Inflammatory macrophage (primary cell): ENCODE results near the gene LRRFIP2.
"Not testable (repeated sequence)": the region's sequence is repeated elsewhere in the genome, so short reads cannot be mapped to it uniquely, and the experiment has no call there.

Experiments used
- DNase-seq, 2 donors: peaks; one replicate each; pipeline ENCODE4 v3.0.0-alpha.2; 2020 to 2022

Gene LRRFIP2

DNA sequence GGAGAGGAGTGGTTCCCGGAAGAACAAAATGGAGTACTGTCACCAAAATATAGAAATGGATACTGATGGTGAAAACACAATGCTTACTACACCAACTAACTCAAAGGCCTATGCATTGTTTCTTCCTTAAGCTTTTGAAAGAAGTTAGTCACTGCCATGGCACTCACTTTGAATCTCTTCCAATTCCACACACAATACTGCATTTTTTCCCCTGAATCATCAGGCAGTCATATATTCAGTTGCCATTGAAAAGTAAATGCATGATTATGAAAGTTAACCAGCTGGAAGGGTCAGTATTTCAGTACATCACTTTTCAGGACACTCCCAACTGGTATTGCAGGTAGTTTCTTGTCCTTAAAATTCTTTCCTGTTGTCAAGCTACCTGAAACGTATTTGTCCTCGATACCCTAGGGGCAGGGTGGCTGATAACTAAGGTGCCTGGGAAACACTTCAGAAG, 9.0 kb upstream of the LRRFIP2 start:
- no peak for DNase-seq

DNA sequence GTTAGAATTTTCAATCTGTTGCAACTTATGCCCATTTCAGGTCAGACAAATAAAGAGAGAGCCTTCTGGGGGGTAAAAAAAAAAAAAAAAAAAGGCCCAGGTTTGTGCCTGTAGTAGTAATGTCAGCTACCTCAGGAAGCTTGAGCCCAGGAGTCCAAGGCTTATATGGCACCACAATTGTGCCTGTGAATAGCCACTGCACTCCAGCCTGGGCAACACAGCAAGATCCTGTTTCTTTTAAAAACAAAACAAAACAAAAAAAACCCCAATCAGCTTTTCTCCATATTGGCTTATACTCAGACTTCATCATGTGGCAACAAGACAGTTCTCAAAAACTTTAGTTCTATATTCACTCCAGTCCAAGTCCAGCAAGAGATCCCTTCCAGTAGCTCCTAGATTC, 8.4 kb upstream of the LRRFIP2 start:
- no peak for DNase-seq

DNA sequence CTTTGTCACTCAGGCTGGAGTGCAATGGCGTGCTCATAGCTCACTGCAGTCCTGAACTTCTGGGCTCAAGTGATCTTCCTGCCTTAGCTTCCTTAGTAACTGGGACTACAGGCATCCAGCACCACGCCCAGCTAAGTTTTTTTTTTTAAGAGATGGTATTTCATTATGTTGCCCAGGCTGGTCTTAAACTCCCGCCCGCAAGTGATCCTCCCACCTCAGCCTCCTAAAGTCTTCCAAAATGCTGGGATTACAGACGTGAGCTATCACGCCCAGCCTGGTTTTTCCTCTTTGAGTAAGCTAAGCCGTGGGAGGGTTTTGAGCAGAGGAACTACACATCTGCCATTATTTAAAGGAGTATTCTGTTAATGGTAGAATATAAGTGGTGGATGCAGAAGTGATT, 7.4 kb upstream of the LRRFIP2 start:
- peak; percentile 63 to 81 for DNase-seq

DNA sequence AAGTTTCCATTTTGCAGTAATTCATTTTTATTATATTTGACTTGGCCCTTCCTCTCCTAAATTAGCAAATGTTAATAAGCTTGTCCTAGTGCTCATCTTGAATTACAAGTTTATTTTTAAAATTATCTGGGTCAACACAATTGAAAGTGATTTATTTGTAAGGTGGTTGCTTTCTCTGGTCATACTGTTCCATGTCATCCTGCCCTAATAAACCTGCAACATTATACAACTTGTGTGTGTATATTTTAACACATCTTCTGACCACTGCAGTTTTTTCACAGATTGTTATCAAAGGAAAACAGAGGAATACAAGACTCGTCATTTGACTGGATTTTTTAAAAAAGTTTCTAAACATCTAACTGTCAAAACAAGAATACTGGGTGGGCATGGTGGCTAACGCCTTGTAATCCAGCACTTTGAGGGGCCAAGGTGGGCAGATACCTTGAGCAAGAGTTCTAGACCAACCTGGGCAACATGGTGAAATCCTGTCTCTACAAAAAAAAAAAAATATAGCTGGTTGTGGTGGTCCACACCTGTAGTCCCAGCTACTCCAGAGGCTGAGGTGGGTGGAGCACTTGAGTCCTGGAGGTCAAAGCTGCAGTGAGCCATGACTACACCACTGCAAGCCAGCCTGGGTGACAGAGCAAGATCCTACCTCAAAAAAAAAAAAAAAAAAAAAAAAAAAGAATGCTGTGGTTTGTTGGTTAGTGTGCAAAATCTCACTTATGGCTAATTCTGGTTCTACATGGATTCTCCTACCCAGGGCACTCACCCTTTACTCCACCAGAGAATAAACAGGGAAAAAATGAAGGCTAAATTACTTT, 5.0 kb upstream of the LRRFIP2 start:
- no peak for DNase-seq

GRCh38 chr3:37173806-37174205, 576 bp downstream of the LRRFIP2 start:
- no peak for DNase-seq

DNA sequence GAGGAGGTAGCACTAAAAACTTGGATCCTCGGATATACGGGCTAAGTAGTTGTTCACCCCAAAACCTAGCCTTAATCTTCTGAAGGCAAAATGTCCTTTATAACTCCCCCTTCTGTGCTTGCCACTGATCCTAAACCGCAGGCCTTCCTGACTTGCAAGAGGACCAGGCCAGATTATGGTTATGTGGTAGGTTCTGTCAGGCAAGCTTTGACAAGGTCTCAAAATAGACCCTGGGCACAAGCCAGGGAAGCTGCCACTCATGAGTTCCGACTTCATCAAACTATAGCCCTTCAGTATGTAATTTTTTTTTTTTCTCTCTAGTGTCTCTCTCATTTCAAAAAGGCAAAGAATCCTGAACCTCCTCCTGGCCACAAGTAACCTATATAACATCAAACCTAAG, 3.2 kb downstream of the LRRFIP2 start:
- no peak for DNase-seq

GRCh38 chr3:37170513-37170912, 3.9 kb downstream of the LRRFIP2 start:
- no peak for DNase-seq

GRCh38 chr3:37170060-37170459, 4.3 kb downstream of the LRRFIP2 start:
- no peak for DNase-seq

GRCh38 chr3:37168896-37169295, 5.5 kb downstream of the LRRFIP2 start:
- no peak for DNase-seq

DNA sequence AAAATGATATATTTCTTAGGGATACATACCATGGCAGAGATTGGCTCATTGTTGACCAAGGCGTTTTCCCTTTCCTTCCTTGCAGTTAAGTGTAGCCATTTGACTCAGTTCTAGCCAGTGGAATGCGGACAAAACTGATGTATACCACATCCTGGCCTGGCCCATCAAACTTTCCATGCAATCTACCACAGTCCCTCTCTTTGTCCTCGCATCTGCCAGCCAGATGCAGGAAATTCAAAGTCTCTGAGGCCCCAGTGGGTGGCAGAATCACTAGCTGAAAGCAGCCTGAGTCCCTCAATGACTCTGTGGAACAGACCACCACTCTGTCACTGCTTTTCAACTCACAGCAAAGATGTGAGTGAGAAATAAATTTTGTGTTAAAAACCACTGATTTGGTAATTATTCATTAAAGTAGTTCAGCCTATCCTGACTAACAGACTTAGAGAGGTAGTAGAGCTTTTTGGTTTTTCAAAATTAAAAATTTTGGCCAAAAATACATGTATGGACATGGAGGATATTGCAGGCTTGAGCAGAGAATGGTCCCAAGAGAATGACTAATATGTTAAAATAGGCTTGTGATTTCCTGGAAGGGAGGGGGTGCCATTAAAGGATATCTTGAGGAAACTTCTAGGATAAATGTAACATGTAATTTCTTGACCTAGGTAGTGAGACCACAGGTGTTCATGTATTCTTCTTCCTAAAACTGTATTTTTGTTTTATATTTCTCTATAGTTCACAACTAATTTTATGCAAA, 10.9 kb downstream of the LRRFIP2 start:
- no peak for DNase-seq

GRCh38 chr3:37162501-37163245, 11.7 kb downstream of the LRRFIP2 start:
- DNase-seq: no peak

- DNase-seq: no peak
Observed at GRCh38 chr3:37161351-37161750, 13.0 kb downstream of the LRRFIP2 start.

DNA sequence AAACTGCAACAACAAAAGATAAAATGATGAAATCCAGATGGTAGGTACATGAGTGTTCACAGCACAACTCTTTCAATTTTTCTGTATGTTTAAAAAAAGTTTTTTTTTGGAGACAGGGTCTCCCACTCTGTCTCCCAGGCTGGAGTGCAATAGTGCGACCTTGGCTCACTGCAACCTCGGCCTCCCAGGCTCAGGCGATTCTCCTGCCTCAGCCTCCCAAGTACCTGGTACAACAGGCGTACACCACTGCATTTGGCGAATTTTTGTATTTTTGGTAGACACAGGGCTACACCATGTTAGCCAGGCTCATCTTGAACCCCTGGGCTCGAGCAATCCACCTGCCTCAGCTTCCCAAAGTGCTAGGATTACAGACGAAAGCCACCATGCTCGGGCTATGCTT, 18.6 kb downstream of the LRRFIP2 start:
- DNase-seq: no peak

- DNase-seq: no peak
Observed at GRCh38 chr3:37154668-37155314, 19.6 kb downstream of the LRRFIP2 start.

DNA sequence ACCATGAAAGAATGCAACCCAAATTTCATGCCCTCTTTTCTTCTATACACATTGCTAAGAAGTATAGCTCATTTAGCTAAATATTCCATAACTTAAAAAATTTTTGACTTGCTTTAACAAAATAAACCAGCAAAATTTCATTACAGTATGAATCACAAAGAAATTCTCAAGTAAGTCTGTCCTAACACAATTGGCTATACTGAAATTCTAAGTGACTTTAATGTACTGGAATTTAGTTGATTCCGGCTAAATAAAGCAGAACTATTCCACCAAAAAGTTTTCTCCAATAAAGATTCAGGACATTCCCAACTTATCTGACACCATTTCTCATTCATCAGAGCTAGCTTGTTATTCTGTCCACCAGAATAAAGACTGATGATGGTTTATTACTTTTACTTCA, 23.8 kb downstream of the LRRFIP2 start:
- no peak for DNase-seq

DNA sequence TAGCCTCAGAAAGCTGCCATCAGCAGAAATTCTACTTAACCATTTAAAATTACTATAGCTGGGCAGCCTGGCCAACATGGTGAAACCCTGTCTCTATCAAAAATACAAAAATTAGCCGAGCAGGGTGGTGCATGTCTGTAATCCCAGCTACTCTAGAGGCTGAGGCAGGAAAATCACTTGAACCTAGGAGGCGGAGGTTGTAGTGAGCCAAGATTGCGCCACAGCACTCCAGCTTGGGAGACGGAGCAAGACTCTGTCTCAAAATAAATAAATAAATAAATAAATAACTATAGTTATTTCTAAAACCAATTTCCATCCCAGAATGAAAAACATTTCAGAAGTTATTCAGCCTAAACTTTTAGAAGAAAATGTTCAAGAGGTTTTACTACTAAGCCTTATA, 25.1 kb downstream of the LRRFIP2 start:
- no peak for DNase-seq

DNA sequence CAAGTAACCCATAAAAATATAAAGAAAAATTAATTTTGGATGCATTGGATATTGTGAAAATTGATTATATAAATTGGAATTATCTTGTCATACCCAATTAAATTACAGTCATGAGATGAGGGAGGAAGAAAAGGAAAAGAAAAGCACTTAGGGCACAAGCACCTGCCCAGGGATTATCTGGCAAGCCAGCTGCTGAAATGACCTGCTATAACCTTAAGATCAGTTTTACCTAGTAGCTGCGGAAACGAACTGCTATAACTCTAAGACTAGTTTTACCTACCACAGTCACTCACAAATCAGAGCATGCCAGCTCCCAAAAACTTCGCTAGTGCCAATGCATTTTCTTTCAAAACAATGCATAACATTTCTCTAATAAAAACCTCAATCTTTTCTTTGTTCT, 26.2 kb downstream of the LRRFIP2 start:
- no peak for DNase-seq

- peak; percentile 51 to 87 for DNase-seq
Observed at GRCh38 chr3:37147666-37148065, 26.7 kb downstream of the LRRFIP2 start.

DNA sequence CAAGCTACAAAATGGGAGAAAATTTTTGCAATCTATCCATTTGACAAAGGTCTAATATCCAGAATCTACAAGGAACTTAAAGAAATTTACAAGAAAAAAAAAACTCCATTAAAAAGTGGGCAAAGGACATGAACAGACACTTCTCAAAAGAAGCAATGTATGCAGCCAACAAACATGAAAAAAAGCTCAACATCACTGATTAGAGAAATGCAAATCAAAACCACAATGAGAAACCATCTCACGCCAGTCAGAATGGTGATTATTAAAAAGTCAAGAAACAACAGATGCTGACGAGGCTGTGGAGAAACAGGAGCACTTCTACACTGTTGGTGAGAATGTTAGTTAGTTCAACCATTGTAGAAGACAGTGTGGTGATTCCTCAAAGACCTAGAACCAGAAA, 27.5 kb downstream of the LRRFIP2 start:
- DNase-seq: not testable (repeated sequence)

DNA sequence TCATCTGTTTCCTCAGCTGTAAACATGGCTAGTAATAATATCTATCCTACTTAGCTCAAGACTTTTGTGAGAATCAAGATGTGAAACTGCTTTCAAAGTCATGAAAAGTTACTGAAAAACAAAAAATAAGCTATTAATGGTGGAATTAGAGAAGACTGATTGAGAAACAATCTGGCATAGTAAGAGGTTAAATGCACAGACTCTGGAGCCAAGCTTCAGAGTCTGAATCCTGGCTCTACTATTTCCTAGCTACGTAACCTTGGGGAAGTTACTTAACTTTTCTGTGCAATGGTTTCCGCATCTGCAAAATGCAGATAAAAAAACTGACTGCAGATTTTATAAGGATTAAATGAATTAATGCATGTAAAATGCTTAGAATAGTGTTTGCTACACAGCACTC, 28.8 kb downstream of the LRRFIP2 start:
- DNase-seq: peak; percentile 70 to 84

DNA sequence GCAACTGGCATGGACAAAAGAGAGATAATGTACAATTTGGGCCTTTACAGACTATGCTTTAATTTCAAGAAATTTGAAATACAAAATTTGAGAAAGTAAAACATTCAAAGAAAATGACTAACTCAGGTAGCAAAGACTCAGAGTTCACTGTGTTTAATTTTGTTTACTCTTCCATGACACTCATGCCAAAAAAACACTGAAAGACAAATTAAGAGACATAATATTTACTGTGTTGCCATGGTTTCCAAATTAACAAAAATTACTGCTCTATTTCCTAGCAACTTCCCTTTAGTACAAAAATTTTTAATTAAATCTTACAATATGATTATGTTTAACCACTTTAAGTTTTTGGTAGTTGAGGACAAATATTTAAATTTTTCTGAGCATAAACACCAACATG, 29.6 kb downstream of the LRRFIP2 start:
- DNase-seq: peak in 1 of 2 donors; percentile 28

DNA sequence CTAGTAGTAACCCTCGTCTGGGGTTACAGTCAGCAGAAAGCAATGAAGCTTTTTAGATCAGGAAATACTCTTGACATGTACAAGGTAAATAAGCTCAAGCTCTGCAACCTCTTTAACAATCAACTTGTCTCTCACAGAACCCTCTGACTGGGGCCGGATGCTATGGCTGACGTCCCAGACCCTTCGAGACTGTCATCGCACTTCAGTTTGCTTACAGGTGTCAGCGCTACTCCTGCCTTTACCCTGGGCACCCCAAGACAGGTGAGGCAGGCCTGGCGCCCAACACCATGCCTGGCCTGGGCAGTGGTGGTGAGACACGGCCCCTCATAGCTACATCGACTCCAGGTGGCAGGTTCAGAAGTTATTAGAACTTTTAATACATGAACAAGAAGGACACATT, 30.6 kb downstream of the LRRFIP2 start:
- DNase-seq: no peak

GRCh38 chr3:37141676-37142075, 32.7 kb downstream of the LRRFIP2 start:
- DNase-seq: no peak
